ENCODE measurements around the gene PLAU.
"Not testable (repeated sequence)": the region's sequence is repeated elsewhere in the genome, so short reads cannot be mapped to it uniquely, and the experiment has no call there.

PLAU gene

DNA sequence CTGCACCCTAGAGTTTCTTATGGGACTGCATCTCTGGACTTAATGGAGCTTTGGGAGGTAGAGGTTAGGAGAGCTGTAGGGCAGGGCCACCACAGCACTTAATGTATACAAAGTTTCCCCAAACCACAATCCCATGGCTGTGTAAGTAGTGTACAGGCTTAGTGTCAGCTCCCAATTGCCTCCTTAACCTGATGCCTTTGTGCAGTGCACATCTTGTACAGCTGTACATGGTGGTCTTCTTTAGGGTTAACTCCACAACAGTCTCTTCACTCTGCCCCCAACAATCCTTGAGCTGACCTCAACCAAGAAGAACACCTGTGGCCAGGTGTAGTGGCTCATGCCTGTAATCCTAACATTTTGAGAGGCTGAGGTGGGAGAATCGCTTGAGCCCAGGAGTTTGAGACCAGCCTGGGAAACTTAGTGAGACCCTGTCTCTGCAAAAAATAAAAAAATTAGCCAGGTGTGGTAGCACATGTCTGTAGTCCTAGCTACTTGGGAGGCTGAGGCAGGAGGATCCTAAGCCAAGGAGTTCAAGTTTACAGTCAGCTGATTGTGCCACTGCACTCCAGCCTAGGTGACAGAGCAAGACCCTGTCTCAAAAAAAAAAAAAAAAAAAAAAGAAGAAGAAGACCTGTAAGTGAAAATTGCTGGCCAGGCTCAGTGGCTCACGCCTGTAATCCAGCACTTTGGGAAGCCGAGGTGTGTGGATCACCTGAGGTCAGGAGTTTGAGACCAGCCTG lies 6.8 kb downstream of the PLAU start:
- Histone ChIP-seq H3K79me2 (ENCODE audit: low read length) (no peaks in the 10 kb centered on the region), H4K20me1 (ENCODE audit: insufficient read depth, low read length) (no peaks in the 10 kb centered on the region), H3K9me3 (ENCODE audit: insufficient read depth, low read length) (no peaks in the 10 kb centered on the region), H3K27ac (ENCODE audit: low read length) (no peak overlapping the region), H3K9ac (ENCODE audit: low read length) (no peak overlapping the region), H3K4me1 (ENCODE audit: low read length) (peaks cover 15% of the 10 kb centered on the region), H3K4me2 (ENCODE audit: low read length) (no peak overlapping the region), H3K4me3 (ENCODE audit: low read length) (no peak overlapping the region), H3K36me3 (replicated peaks; ENCODE audit: low read depth, low read length) (no peaks in the 10 kb centered on the region), H3K27me3 (ENCODE audit: low read depth, low read length) (no peaks in the 10 kb centered on the region), H2AFZ (ENCODE audit: low read depth, low read length) (no peak overlapping the region)
- TF ChIP-seq, protein P1, sequence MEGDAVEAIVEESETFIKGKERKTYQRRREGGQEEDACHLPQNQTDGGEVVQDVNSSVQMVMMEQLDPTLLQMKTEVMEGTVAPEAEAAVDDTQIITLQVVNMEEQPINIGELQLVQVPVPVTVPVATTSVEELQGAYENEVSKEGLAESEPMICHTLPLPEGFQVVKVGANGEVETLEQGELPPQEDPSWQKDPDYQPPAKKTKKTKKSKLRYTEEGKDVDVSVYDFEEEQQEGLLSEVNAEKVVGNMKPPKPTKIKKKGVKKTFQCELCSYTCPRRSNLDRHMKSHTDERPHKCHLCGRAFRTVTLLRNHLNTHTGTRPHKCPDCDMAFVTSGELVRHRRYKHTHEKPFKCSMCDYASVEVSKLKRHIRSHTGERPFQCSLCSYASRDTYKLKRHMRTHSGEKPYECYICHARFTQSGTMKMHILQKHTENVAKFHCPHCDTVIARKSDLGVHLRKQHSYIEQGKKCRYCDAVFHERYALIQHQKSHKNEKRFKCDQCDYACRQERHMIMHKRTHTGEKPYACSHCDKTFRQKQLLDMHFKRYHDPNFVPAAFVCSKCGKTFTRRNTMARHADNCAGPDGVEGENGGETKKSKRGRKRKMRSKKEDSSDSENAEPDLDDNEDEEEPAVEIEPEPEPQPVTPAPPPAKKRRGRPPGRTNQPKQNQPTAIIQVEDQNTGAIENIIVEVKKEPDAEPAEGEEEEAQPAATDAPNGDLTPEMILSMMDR (IDR thresholded peaks at IDR 0.05; ENCODE audit: low read depth, low read length): no peak
- TF ChIP-seq EZH2phosphoT487 (IDR thresholded peaks at IDR 0.05; ENCODE audit: low read depth): no peak

DNA sequence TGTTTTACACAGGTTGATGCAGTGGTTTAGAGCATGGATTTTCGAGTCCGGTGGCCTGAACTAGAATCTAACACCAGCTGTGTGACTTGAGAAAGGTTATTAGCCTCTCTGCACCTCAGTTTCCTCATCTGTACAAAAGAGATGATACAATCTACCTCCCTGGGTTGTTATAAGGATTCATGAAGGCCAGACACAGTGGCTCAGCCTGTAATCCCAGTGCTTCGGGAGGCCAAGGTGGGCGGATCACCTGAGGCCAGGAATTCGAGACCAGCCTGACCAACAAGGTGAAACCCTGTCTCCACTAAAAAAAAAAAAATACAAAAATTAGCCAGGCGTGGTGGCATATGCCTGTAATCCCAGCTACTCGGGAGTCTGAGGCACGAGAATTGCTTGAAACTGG lies 8.5 kb downstream of the PLAU start:
- H2AFZ ChIP-seq (ENCODE audit: low read depth, low read length): peak overlapping the region; percentile 99
- peaks cover 15% of the 10 kb centered on the region for H3K4me1 ChIP-seq (ENCODE audit: low read length)
- not testable (repeated sequence) for H3K27ac ChIP-seq (ENCODE audit: low read length); H3K4me3 ChIP-seq (ENCODE audit: low read length); H4K20me1 ChIP-seq (ENCODE audit: insufficient read depth, low read length); H3K36me3 ChIP-seq (replicated peaks; ENCODE audit: low read depth, low read length); H3K79me2 ChIP-seq (ENCODE audit: low read length); H3K27me3 ChIP-seq (ENCODE audit: low read depth, low read length); H3K9ac ChIP-seq (ENCODE audit: low read length); H3K9me3 ChIP-seq (ENCODE audit: insufficient read depth, low read length)
- peak overlapping the region; percentile 58 for H3K4me2 ChIP-seq (ENCODE audit: low read length)

DNA sequence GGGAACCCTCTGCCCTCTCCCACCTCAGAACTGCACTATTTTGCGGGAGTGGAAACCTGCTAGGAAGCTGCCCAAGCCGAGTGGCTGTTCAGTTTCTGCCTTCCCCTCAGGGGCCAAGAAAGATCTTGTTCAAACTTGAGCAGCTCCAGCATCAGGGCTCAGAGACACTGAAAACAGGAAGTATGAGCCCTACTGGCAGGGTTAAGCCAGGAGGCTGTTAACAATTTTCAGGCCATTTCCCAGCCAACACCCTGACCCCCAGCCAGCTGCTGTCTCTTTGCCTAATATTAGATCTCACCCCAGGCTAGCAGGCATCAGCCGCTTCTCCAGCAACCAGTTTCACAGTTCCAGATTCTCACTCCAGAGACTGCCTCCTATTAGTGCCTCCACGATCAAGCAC lies 9.2 kb downstream of the PLAU start:
- H3K9me3 ChIP-seq (ENCODE audit: insufficient read depth, low read length): no peaks in the 10 kb centered on the region
- H3K9ac ChIP-seq (ENCODE audit: low read length): peak overlapping the region; percentile 55; the same call in 1 of the 2 replicates
- H3K36me3 ChIP-seq (replicated peaks; ENCODE audit: low read depth, low read length): no peaks in the 10 kb centered on the region
- peaks cover 15% of the 10 kb centered on the region for H3K4me1 ChIP-seq (ENCODE audit: low read length)
- TF ChIP-seq EZH2phosphoT487 (IDR thresholded peaks at IDR 0.05; ENCODE audit: low read depth): no peak
- TF ChIP-seq, protein P1 (IDR thresholded peaks at IDR 0.05; ENCODE audit: low read depth, low read length): no peak
- no peaks in the 10 kb centered on the region for H3K79me2 ChIP-seq (ENCODE audit: low read length)
- H2AFZ ChIP-seq (ENCODE audit: low read depth, low read length): peak overlapping the region; percentile 99
- H3K4me3 ChIP-seq (ENCODE audit: low read length): no peak overlapping the region
- H3K27me3 ChIP-seq (ENCODE audit: low read depth, low read length): no peaks in the 10 kb centered on the region
- H3K27ac ChIP-seq (ENCODE audit: low read length): peak overlapping the region; percentile 42
- peak overlapping the region; percentile 58 for H3K4me2 ChIP-seq (ENCODE audit: low read length)
- H4K20me1 ChIP-seq (ENCODE audit: insufficient read depth, low read length): no peaks in the 10 kb centered on the region

DNA sequence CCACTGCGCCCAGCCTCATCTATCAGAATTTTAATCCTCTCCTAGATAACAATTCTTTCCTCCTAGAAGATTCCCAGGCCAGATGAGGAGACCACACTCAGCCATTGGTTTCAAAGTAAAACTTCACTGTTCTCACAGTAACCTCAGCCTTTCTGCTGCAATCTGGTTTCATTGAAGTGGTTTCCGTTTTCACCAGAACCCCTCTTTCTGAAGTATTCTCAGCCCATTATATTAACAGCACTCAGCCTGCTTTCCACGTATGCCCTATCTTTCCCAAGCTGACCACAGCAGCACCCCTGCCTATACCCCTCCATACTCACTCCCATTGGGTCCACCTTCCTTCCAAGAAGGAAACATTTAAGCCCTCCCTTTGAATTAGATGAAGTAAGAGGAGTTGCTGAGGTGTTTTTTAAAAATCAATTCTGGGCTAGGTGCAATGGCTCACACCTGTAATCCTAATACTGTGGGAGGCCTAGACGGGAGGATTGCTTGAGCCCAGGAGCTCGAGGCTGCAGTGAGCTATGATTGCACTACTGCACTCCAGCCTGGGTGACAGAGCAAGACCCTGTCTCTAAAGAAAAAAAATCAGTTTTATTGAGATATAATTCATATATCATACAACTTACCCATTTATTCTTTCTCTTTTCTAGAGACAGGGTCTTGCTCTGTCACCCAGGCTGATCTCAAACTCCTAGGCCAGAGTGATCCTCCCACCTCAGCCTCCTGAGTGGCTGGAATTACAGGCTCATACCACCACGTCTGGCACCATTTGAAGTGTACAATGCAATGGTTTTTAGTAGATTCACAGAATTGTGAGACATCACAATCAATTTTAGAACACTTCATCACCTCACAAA lies 11.3 kb downstream of the PLAU start:
- Histone ChIP-seq H3K4me3 (ENCODE audit: low read length) (no peak overlapping the region), H3K27me3 (ENCODE audit: low read depth, low read length) (no peaks in the 10 kb centered on the region), H3K9me3 (ENCODE audit: insufficient read depth, low read length) (no peaks in the 10 kb centered on the region), H3K4me1 (ENCODE audit: low read length) (peaks cover 9% of the 10 kb centered on the region), H3K9ac (ENCODE audit: low read length) (no peak overlapping the region), H2AFZ (ENCODE audit: low read depth, low read length) (no peak overlapping the region), H4K20me1 (ENCODE audit: insufficient read depth, low read length) (no peaks in the 10 kb centered on the region), H3K27ac (ENCODE audit: low read length) (no peak overlapping the region), H3K4me2 (ENCODE audit: low read length) (no peak overlapping the region), H3K36me3 (replicated peaks; ENCODE audit: low read depth, low read length) (no peaks in the 10 kb centered on the region), H3K79me2 (ENCODE audit: low read length) (no peaks in the 10 kb centered on the region)
- TF ChIP-seq, protein P1 (IDR thresholded peaks at IDR 0.05; ENCODE audit: low read depth, low read length): no peak
- no peak for TF ChIP-seq EZH2phosphoT487 (IDR thresholded peaks at IDR 0.05; ENCODE audit: low read depth)
